Ishikawa (cell line): Measurements from ENCODE around the gene CEP120.

Experiments used
- CEBPB ChIP-seq: IDR thresholded peaks from 2 replicates; pipeline ENCODE4 v1.6.1; 2012
- CREB1 ChIP-seq: IDR thresholded peaks from 2 replicates; pipeline ENCODE4 v1.6.1; 2012; ENCODE audit warnings: low read depth
- EGR1 ChIP-seq: IDR thresholded peaks from 2 replicates; pipeline ENCODE4 v1.6.1; 2012
- EP300 ChIP-seq: IDR thresholded peaks from 2 replicates; pipeline ENCODE4 v1.6.1; 2012; ENCODE audit warnings: borderline replicate concordance
- FOXM1 ChIP-seq: IDR thresholded peaks from 2 replicates; pipeline ENCODE4 v1.6.1; 2012; ENCODE audit warnings: low read depth, borderline replicate concordance
- MAX ChIP-seq: IDR thresholded peaks from 2 replicates; pipeline ENCODE4 v1.6.1; 2012
- NFIC ChIP-seq: IDR thresholded peaks from 2 replicates; pipeline ENCODE4 v1.6.1; 2012
- RAD21 ChIP-seq: IDR thresholded peaks from 2 replicates; pipeline ENCODE4 v1.6.1; 2012; ENCODE audit warnings: low read depth
- REST ChIP-seq: IDR thresholded peaks from 2 replicates; pipeline ENCODE4 v1.6.1; 2012; ENCODE audit warnings: low read depth, mild to moderate bottlenecking
- TAF1 ChIP-seq: IDR thresholded peaks from 2 replicates; pipeline ENCODE4 v1.6.1; 2012; ENCODE audit warnings: low read depth, mild to moderate bottlenecking
- TCF12 ChIP-seq: IDR thresholded peaks from 2 replicates; pipeline ENCODE4 v1.6.1; 2012; ENCODE audit warnings: low read depth
- TEAD4 ChIP-seq: IDR thresholded peaks from 2 replicates; pipeline ENCODE4 v1.6.1; 2012
- YY1 ChIP-seq: IDR thresholded peaks from 2 replicates; pipeline ENCODE4 v1.6.1; 2012; ENCODE audit warnings: low read depth
- ZBTB7A ChIP-seq: IDR thresholded peaks from 2 replicates; pipeline ENCODE4 v1.6.1; 2012; ENCODE audit warnings: low read depth
- TF ChIP-seq, protein P1 (sequence below): IDR thresholded peaks from 2 replicates; pipeline ENCODE4 v1.6.1; 2012

CEP120 gene

GRCh38 chr5:123423278-123424149 lies at the start of gene CEP120:
Gene CEP120, minus strand, starts transcription at chr5:123423403. Its CDS starts 405 bp downstream, at chr5:123422998.
- TF ChIP-seq MAX (peak; percentile 59), CEBPB (no peak), RAD21 (peak; percentile 48; the same call in 1 of the 2 replicates), TAF1 (peak; percentile 73), CREB1 (peak; percentile 50), REST (no peak), YY1 (peak; percentile 55; the same call in 1 of the 2 replicates), EGR1 (no peak), NFIC (0 out of 2 replicates have a peak, but pooled peaks have one; percentile 9), TCF12 (peak; percentile 53; the same call in 1 of the 2 replicates), EP300 (no peak; the same call in 1 of the 2 replicates), ZBTB7A (no peak), FOXM1 (peak; percentile 10; the same call in 1 of the 2 replicates), TEAD4 (0 out of 2 replicates have a peak, but pooled peaks have one; percentile 17)
- TF ChIP-seq, protein P1, sequence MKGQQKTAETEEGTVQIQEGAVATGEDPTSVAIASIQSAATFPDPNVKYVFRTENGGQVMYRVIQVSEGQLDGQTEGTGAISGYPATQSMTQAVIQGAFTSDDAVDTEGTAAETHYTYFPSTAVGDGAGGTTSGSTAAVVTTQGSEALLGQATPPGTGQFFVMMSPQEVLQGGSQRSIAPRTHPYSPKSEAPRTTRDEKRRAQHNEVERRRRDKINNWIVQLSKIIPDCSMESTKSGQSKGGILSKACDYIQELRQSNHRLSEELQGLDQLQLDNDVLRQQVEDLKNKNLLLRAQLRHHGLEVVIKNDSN, result peak; percentile 90

GRCh38 chr5:123472150-123472924 lies 49.1 kb upstream of the CEP120 start:
- TF ChIP-seq FOXM1, result no peak
- no peak for TF ChIP-seq YY1
- no peak for TF ChIP-seq EP300
- no peak for TF ChIP-seq EGR1
- no peak for TF ChIP-seq RAD21
- TF ChIP-seq REST, result no peak
- no peak for TF ChIP-seq MAX
- TF ChIP-seq NFIC, result no peak
- no peak for TF ChIP-seq CREB1
- TF ChIP-seq TCF12, result no peak
- TF ChIP-seq ZBTB7A, result no peak
- no peak for TF ChIP-seq TAF1
- TF ChIP-seq CEBPB, result no peak
- TF ChIP-seq, protein P1, result no peak
- no peak for TF ChIP-seq TEAD4

GRCh38 chr5:123471385-123471784 lies 48.2 kb upstream of the CEP120 start:
- TF ChIP-seq FOXM1 (no peak), NFIC (no peak), TCF12 (no peak), TAF1 (no peak), YY1 (no peak), TEAD4 (no peak), CREB1 (no peak), REST (no peak), ZBTB7A (no peak), EGR1 (no peak), RAD21 (no peak), MAX (no peak)
- TF ChIP-seq, protein P1, result no peak
